ENCODE results near the gene C4orf36.
"Not testable (repeated sequence)": the region's sequence is repeated elsewhere in the genome, so short reads cannot be mapped to it uniquely, and the experiment has no call there.

C4orf36 gene

GRCh38 chr4:86916392-86916791 lies 24.2 kb upstream of the C4orf36 start:
- DNase-seq = no peak

- DNase-seq = no peak
Observed at GRCh38 chr4:86910820-86911684, 18.8 kb upstream of the C4orf36 start.

- DNase-seq = no peak
Observed at GRCh38 chr4:86910369-86910768, 18.1 kb upstream of the C4orf36 start.

GRCh38 chr4:86909546-86910295 lies 17.5 kb upstream of the C4orf36 start:
- DNase-seq = no peak

- DNase-seq = no peak
Observed at GRCh38 chr4:86908251-86908657, 16.0 kb upstream of the C4orf36 start.

GRCh38 chr4:86901864-86902263 lies 9.6 kb upstream of the C4orf36 start:
- no peak for DNase-seq

GRCh38 chr4:86898562-86898961 lies 6.3 kb upstream of the C4orf36 start:
- no peak for DNase-seq

GRCh38 chr4:86896596-86896995 lies 4.4 kb upstream of the C4orf36 start:
- DNase-seq = no peak

- peak; percentile 69 for DNase-seq
Observed at GRCh38 chr4:86895692-86896488, 3.7 kb upstream of the C4orf36 start.

- no peak for DNase-seq
Observed at GRCh38 chr4:86894455-86894854, 2.2 kb upstream of the C4orf36 start.

- DNase-seq = no peak
Observed at GRCh38 chr4:86893136-86893535, 914 bp upstream of the C4orf36 start.

- DNase-seq = no peak
Observed at GRCh38 chr4:86892636-86892960, 376 bp upstream of the C4orf36 start.

- no peak for DNase-seq
Observed at GRCh38 chr4:86890790-86891189, 1.4 kb downstream of the C4orf36 start.

- DNase-seq = no peak
Observed at GRCh38 chr4:86879641-86880040, 12.6 kb downstream of the C4orf36 start.

- DNase-seq = no peak
Observed at GRCh38 chr4:86878640-86879039, 13.6 kb downstream of the C4orf36 start.

- DNase-seq = no peak
Observed at GRCh38 chr4:86876894-86877685, 15.1 kb downstream of the C4orf36 start.

GRCh38 chr4:86875436-86875835 lies 16.8 kb downstream of the C4orf36 start:
- DNase-seq = not testable (repeated sequence)

GRCh38 chr4:86872135-86872534 lies 20.1 kb downstream of the C4orf36 start:
- DNase-seq = no peak

- no peak for DNase-seq
Observed at GRCh38 chr4:86870442-86871069, 21.7 kb downstream of the C4orf36 start.

GRCh38 chr4:86857341-86858052 lies 34.7 kb downstream of the C4orf36 start:
- DNase-seq = no peak

- DNase-seq = no peak
Observed at GRCh38 chr4:86856896-86857295, 35.3 kb downstream of the C4orf36 start.
